WERI-Rb-1 (cell line): Measurements from ENCODE around the gene ASIC1.

Source experiments
- DNase-seq: peaks from one replicate; pipeline ENCODE4 v3.0.0-alpha.2; 2020
- H3K27ac ChIP-seq: fragments of 250-450 bp; sonication (Bioruptor Pico); 2 replicates; pipeline ENCODE4 v1.5.1; 2020; ENCODE audit warnings: mild to moderate bottlenecking, moderate library complexity
- H3K27me3 ChIP-seq: fragments of 250-450 bp; sonication (Bioruptor Pico); 2 replicates; pipeline ENCODE4 v1.5.1; 2021; ENCODE audit warnings: mild to moderate bottlenecking, low read depth, moderate library complexity; ENCODE audit not compliant: insufficient read depth, severe bottlenecking
- H3K36me3 ChIP-seq: fragments of 250-450 bp; sonication (Bioruptor Pico); 2 replicates; pipeline ENCODE4 v1.5.1; 2020; ENCODE audit warnings: mild to moderate bottlenecking, moderate library complexity
- H3K4me3 ChIP-seq: 2 replicates; pipeline ENCODE4 v1.5.1; 2011; ENCODE audit warnings: low read depth, mild to moderate bottlenecking, control low read depth, low read length
- H3K9me3 ChIP-seq: fragments of 250-450 bp; sonication (Bioruptor Pico); 2 replicates; pipeline ENCODE4 v1.5.1; 2021; ENCODE audit warnings: mild to moderate bottlenecking, moderate library complexity; ENCODE audit not compliant: severe bottlenecking
- CTCF ChIP-seq: IDR thresholded peaks from 2 replicates; pipeline ENCODE4 v1.5.1; 2011; ENCODE audit warnings: low read depth, mild to moderate bottlenecking, control low read depth, inconsistent platforms, low read length

The ASIC1 gene

GRCh38 chr12:50042693-50043092 lies 14.7 kb upstream of the ASIC1 start:
- Histone ChIP-seq H3K27ac (no peak overlapping the region), H3K4me3 (no peak overlapping the region), H3K27me3 (no peaks in the 10 kb centered on the region), H3K36me3 (no peaks in the 10 kb centered on the region), H3K9me3 (no peaks in the 10 kb centered on the region)
- no peak for DNase-seq
- no peak for TF ChIP-seq CTCF

GRCh38 chr12:50043308-50043707 lies 14.1 kb upstream of the ASIC1 start:
- H3K9me3 ChIP-seq, result no peaks in the 10 kb centered on the region
- H3K4me3 ChIP-seq, result no peak overlapping the region
- H3K27ac ChIP-seq, result no peak overlapping the region
- no peak for TF ChIP-seq CTCF
- no peaks in the 10 kb centered on the region for H3K36me3 ChIP-seq
- DNase-seq, result no peak
- H3K27me3 ChIP-seq, result no peaks in the 10 kb centered on the region

- H3K27ac ChIP-seq, result no peak overlapping the region
- no peaks in the 10 kb centered on the region for H3K9me3 ChIP-seq
- H3K36me3 ChIP-seq, result no peaks in the 10 kb centered on the region
- no peaks in the 10 kb centered on the region for H3K27me3 ChIP-seq
- no peak for DNase-seq
- no peak for TF ChIP-seq CTCF
- H3K4me3 ChIP-seq, result no peak overlapping the region
Observed at GRCh38 chr12:50043854-50044253, 13.5 kb upstream of the ASIC1 start.

- DNase-seq, result no peak
- Histone ChIP-seq H3K27ac (no peak overlapping the region), H3K36me3 (no peaks in the 10 kb centered on the region), H3K27me3 (no peaks in the 10 kb centered on the region), H3K4me3 (no peak overlapping the region), H3K9me3 (no peaks in the 10 kb centered on the region)
- TF ChIP-seq CTCF, result no peak
Observed at GRCh38 chr12:50047693-50048250, 9.6 kb upstream of the ASIC1 start.

- no peaks in the 10 kb centered on the region for H3K9me3 ChIP-seq
- H3K36me3 ChIP-seq, result no peaks in the 10 kb centered on the region
- H3K27ac ChIP-seq, result peak overlapping the region; percentile 73
- TF ChIP-seq CTCF, result no peak
- H3K27me3 ChIP-seq, result no peaks in the 10 kb centered on the region
- no peak overlapping the region for H3K4me3 ChIP-seq
- DNase-seq, result no peak
Observed at GRCh38 chr12:50049254-50050118, 7.9 kb upstream of the ASIC1 start.

GRCh38 chr12:50050119-50050385 lies 7.3 kb upstream of the ASIC1 start:
- Histone ChIP-seq H3K4me3 (peak overlapping the region; percentile 40), H3K9me3 (no peaks in the 10 kb centered on the region), H3K27ac (peak overlapping the region; percentile 73), H3K36me3 (no peaks in the 10 kb centered on the region), H3K27me3 (no peaks in the 10 kb centered on the region)
- no peak for TF ChIP-seq CTCF
- no peak for DNase-seq
